OCI-LY1 (cell line): Measurements from ENCODE around the gene CPSF7.

Experiments used
- CTCF ChIP-seq: fragments of 200-600 bp; sonication (generic), shearing (Covaris generic); IDR thresholded peaks from 2 replicates; pipeline ENCODE4 v1.5.1; 2017; ENCODE audit warnings: mild to moderate bottlenecking, antibody characterized with exemption, low read length, moderate library complexity, mixed read lengths
- EZH2 ChIP-seq: fragments of 200-600 bp; sonication (generic), shearing (Covaris generic); IDR thresholded peaks from 2 replicates; pipeline ENCODE4 v1.8.0; 2017; ENCODE audit warnings: borderline replicate concordance, mixed run types, mild to moderate bottlenecking, antibody characterized with exemption, low read length, moderate library complexity, mixed read lengths

GRCh38 chr11:61439615-61440014 lies 9.8 kb upstream of the CPSF7 start:
- TF ChIP-seq CTCF (no peak), EZH2 (no peak)
